Loucy (cell line): ENCODE measurements around the gene SCN11A.
A peak's percentile ranks its signal among the peaks of the same experiment; 100 is the strongest.

ENCODE experiments used
- H2AFZ ChIP-seq: fragments of 200-600 bp; sonication (generic); 2 replicates; pipeline ENCODE4 v1.6.0; 2016; ENCODE audit warnings: antibody characterized with exemption, mild to moderate bottlenecking, low read length, moderate library complexity
- H3F3A ChIP-seq: fragments of 200-600 bp; 2 replicates; pipeline ENCODE4 v1.6.0; 2016; ENCODE audit warnings: antibody characterized with exemption, low read depth, mild to moderate bottlenecking
- H3K27me3 ChIP-seq: fragments of 200-600 bp; sonication (generic); 2 replicates; pipeline ENCODE4 v1.6.1; 2014; ENCODE audit warnings: low read length, mild to moderate bottlenecking; ENCODE audit not compliant: insufficient read depth, poor library complexity, severe bottlenecking
- H3K36me3 ChIP-seq: fragments of 200-600 bp; sonication (generic); 2 replicates; pipeline ENCODE4 v1.6.1; 2016; ENCODE audit warnings: low read length; ENCODE audit not compliant: insufficient read depth
- H3K4me1 ChIP-seq: fragments of 200-600 bp; sonication (generic); 2 replicates; pipeline ENCODE4 v1.5.1; 2014; ENCODE audit warnings: low read length, mild to moderate bottlenecking; ENCODE audit not compliant: insufficient read depth, poor library complexity, severe bottlenecking
- H3K4me2 ChIP-seq: fragments of 200-600 bp; sonication (generic); 2 replicates; pipeline ENCODE4 v1.6.0; 2014; ENCODE audit warnings: antibody characterized with exemption, low read length, low read depth, mild to moderate bottlenecking; ENCODE audit not compliant: poor library complexity, severe bottlenecking
- H3K4me3 ChIP-seq: fragments of 200-600 bp; sonication (generic); 2 replicates; pipeline ENCODE4 v1.5.1; 2014; ENCODE audit warnings: low read length, mild to moderate bottlenecking, mixed read lengths; ENCODE audit not compliant: poor library complexity, severe bottlenecking
- H3K79me2 ChIP-seq: fragments of 200-600 bp; sonication (generic); 2 replicates; pipeline ENCODE4 v1.6.1; 2014; ENCODE audit warnings: low read length; ENCODE audit not compliant: insufficient read depth
- H3K9ac ChIP-seq: fragments of 200-600 bp; sonication (generic); 2 replicates; pipeline ENCODE4 v1.6.0; 2014; ENCODE audit warnings: mild to moderate bottlenecking, low read depth, low read length, moderate library complexity; ENCODE audit not compliant: poor library complexity, severe bottlenecking
- H3K9me2 ChIP-seq: fragments of 200-600 bp; sonication (generic); replicated peaks from 2 replicates; pipeline ENCODE4 v1.6.1; 2016; ENCODE audit warnings: low read depth, low read length, mixed read lengths
- H3K9me3 ChIP-seq: fragments of 200-600 bp; sonication (generic); 2 replicates; pipeline ENCODE4 v1.6.1; 2014; ENCODE audit warnings: mild to moderate bottlenecking, antibody characterized with exemption, low read length, low read depth; ENCODE audit not compliant: insufficient read depth
- H4K20me1 ChIP-seq: fragments of 200-600 bp; sonication (generic); 2 replicates; pipeline ENCODE4 v1.6.0; 2014; ENCODE audit warnings: antibody characterized with exemption, low read length, mild to moderate bottlenecking; ENCODE audit not compliant: insufficient read depth, poor library complexity, severe bottlenecking
- CTCF ChIP-seq: fragments of 200-600 bp; sonication (generic); conservative IDR thresholded peaks from 2 replicates; pipeline ENCODE4 v1.5.1; 2014; ENCODE audit warnings: mild to moderate bottlenecking, antibody characterized with exemption, low read length
- EZH2phosphoT487 ChIP-seq: fragments of 200-600 bp; IDR thresholded peaks from 2 replicates; pipeline ENCODE4 v1.6.1; 2018; ENCODE audit warnings: antibody characterized with exemption, mild to moderate bottlenecking, moderate library complexity, borderline replicate concordance

SCN11A gene

GRCh38 chr3:39056151-39056550 lies 4.4 kb upstream of the SCN11A start:
- peak overlapping the region; percentile 47 for H3K4me2 ChIP-seq

GRCh38 chr3:39053696-39054095 lies 2.0 kb upstream of the SCN11A start:
- no peaks in the 10 kb centered on the region for H3K9me2 ChIP-seq
- H3K4me1 ChIP-seq, result peaks cover 49% of the 10 kb centered on the region
- H4K20me1 ChIP-seq, result peaks cover 38% of the 10 kb centered on the region
- no peaks in the 10 kb centered on the region for H3K9me3 ChIP-seq
- TF ChIP-seq EZH2phosphoT487 (no peak), CTCF (no peak)
- H3K9ac ChIP-seq, result peak overlapping the region; percentile 90
- 0 out of 2 replicates have a peak, but pooled peaks cover 2% of the 10 kb centered on the region for H3F3A ChIP-seq
- no peak overlapping the region for H2AFZ ChIP-seq
- H3K79me2 ChIP-seq, result peaks cover 70% of the 10 kb centered on the region
- no peaks in the 10 kb centered on the region for H3K36me3 ChIP-seq
- H3K4me2 ChIP-seq, result peak overlapping the region; percentile 93
- no peaks in the 10 kb centered on the region for H3K27me3 ChIP-seq
- H3K4me3 ChIP-seq, result peak overlapping the region; percentile 92

More at GRCh38 chr3:39056151-39056550, 4.4 kb upstream of the SCN11A start:
- Histone ChIP-seq H3K4me3 (peak overlapping the region; percentile 26), H3K9me3 (no peaks in the 10 kb centered on the region), H2AFZ (no peak overlapping the region), H3K9me2 (no peaks in the 10 kb centered on the region), H3K27me3 (no peaks in the 10 kb centered on the region), H3F3A (0 out of 2 replicates have a peak, but pooled peaks cover 2% of the 10 kb centered on the region), H4K20me1 (peaks cover 42% of the 10 kb centered on the region), H3K36me3 (no peaks in the 10 kb centered on the region), H3K4me1 (peaks cover 44% of the 10 kb centered on the region), H3K79me2 (peaks cover 90% of the 10 kb centered on the region), H3K9ac (no peak overlapping the region)
- no peak for TF ChIP-seq EZH2phosphoT487

- H3K9me2 ChIP-seq, result no peaks in the 10 kb centered on the region
- TF ChIP-seq EZH2phosphoT487, result no peak
- no peak for TF ChIP-seq CTCF
- peaks cover 49% of the 10 kb centered on the region for H3K4me1 ChIP-seq
- H3K9ac ChIP-seq, result peak overlapping the region; percentile 90
- H3K27me3 ChIP-seq, result no peaks in the 10 kb centered on the region
- H3K4me3 ChIP-seq, result peak overlapping the region; percentile 92
- peaks cover 61% of the 10 kb centered on the region for H3K79me2 ChIP-seq
- H3K4me2 ChIP-seq, result peak overlapping the region; percentile 93
- H3K36me3 ChIP-seq, result no peaks in the 10 kb centered on the region
- H2AFZ ChIP-seq, result peak overlapping the region; percentile 93
- no peaks in the 10 kb centered on the region for H3K9me3 ChIP-seq
- H3F3A ChIP-seq, result 0 out of 2 replicates have a peak, but pooled peaks cover 2% of the 10 kb centered on the region
- H4K20me1 ChIP-seq, result peaks cover 31% of the 10 kb centered on the region
Observed at GRCh38 chr3:39052583-39052982, 839 bp upstream of the SCN11A start.

GRCh38 chr3:39050029-39050428 lies 1.7 kb downstream of the SCN11A start:
- Histone ChIP-seq H3K4me3 (no peak overlapping the region), H3K4me1 (peaks cover 32% of the 10 kb centered on the region), H3F3A (no peaks in the 10 kb centered on the region), H2AFZ (peak overlapping the region; percentile 32; the same call in 1 of the 2 replicates), H3K9me2 (no peaks in the 10 kb centered on the region), H3K79me2 (peaks cover 35% of the 10 kb centered on the region), H3K36me3 (no peaks in the 10 kb centered on the region), H4K20me1 (peaks cover 16% of the 10 kb centered on the region), H3K9me3 (no peaks in the 10 kb centered on the region), H3K27me3 (no peaks in the 10 kb centered on the region), H3K9ac (no peak overlapping the region), H3K4me2 (no peak overlapping the region)
- TF ChIP-seq CTCF (no peak), EZH2phosphoT487 (no peak)
